Cardiac fibroblast (primary cell): Measurements from ENCODE around the gene ITPR2.

Source experiments
- DNase-seq, 2 donors: peaks; one replicate each; pipeline versions ENCODE4 v3.0.0 to v3.0.0-alpha.2; 2010; ENCODE audit warnings: low read depth in 2 of 2
- H3K4me3 ChIP-seq, 2 donors: replicated peaks in 1 of 2; 1 replicate in 1 of 2; 2 replicates in 1 of 2; pipeline ENCODE4 v1.5.1; 2011; ENCODE audit warnings: low read depth in 2 of 2, low read length in 2 of 2, mild to moderate bottlenecking in 2 of 2, moderate library complexity in 1 of 2
- TF ChIP-seq, protein P1 (sequence below): IDR thresholded peaks from one replicate; pipeline ENCODE4 v1.5.1; 2011; ENCODE audit warnings: low read depth, mild to moderate bottlenecking, low read length, inconsistent platforms

Gene ITPR2

DNA sequence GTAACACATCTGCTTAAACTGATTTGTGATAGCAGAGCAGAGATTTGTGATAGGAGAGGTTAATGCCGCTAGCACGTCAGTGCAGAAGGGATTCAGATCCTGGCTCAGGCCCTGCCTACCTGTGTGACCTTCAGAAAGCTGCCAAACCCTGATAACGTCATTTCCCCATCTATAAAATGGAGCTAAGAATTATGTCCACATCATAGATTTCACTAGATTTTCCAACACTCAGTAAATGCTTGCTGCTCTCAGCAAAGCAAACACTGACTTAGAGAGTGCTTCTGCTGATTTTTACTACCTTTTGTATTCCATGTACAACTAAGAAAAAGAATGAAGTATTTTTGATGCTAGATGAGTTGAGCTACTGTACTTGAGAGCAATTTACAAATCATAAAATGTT is 261.4 kb downstream of the ITPR2 start:
- TF ChIP-seq, protein P1, sequence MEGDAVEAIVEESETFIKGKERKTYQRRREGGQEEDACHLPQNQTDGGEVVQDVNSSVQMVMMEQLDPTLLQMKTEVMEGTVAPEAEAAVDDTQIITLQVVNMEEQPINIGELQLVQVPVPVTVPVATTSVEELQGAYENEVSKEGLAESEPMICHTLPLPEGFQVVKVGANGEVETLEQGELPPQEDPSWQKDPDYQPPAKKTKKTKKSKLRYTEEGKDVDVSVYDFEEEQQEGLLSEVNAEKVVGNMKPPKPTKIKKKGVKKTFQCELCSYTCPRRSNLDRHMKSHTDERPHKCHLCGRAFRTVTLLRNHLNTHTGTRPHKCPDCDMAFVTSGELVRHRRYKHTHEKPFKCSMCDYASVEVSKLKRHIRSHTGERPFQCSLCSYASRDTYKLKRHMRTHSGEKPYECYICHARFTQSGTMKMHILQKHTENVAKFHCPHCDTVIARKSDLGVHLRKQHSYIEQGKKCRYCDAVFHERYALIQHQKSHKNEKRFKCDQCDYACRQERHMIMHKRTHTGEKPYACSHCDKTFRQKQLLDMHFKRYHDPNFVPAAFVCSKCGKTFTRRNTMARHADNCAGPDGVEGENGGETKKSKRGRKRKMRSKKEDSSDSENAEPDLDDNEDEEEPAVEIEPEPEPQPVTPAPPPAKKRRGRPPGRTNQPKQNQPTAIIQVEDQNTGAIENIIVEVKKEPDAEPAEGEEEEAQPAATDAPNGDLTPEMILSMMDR: no peak
- no peak for DNase-seq
- H3K4me3 ChIP-seq: no peak overlapping the region

DNA sequence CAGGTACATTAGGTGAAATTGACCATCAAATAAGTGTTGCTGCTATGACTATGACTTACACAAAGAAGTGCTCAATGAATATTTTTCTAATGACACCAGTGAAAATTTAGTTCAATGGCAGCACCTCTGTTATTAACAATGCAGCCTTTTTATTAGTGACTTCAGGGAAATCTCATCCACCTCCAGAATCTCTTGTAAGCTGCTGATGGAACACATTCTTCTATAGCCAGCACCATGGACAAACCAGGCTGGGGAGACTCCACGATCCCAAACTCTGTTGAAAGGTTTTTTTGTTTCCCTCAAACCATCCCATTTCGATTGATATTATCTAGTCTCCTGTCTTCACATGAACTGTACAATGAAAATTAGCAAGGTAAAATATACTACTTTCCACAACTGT is 265.9 kb downstream of the ITPR2 start:
- DNase-seq: no peak
- TF ChIP-seq, protein P1: no peak
- H3K4me3 ChIP-seq: no peak overlapping the region

DNA sequence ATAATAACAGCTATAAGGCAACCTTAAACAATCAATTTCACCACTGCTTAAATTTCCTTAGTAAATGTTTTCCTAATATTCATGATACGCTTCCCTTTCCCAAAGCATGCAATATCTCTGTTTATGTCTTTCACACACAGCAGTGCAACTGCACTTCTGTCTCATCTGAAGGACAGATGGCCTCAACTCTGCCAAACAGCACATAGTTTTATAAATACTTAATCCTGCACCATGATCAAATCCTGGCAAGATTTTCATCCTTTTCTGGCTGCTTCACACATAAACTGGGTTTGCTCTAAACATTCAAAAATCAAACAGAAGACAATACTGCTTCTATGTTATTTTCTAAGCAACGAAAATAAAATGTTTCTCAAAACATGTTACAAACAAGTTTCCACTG is 266.3 kb downstream of the ITPR2 start:
- no peak overlapping the region for H3K4me3 ChIP-seq
- peak in 1 of 2 donors; percentile 4 for DNase-seq
- TF ChIP-seq, protein P1: no peak

DNA sequence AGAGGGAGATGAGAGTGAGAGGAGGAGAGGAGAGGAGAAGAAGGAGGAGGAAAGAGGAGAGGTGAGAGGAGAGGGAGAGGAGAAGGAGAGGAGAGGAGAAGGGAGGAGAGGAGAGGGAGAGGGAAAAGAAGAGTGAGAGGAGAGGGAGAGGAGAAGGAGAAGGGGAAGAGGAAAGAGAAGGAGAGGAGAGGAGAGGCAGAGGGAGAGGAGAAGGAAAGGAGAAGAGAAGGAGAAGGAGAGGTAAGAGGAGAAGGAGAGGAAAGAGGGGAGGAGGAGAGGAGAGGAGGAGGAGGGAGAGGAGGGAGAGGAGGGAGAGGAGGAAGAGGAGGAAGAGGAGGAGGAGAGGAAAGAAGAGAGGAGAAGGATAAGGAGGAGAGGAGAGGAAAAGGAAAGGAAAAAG is 266.8 kb downstream of the ITPR2 start:
- H3K4me3 ChIP-seq: no peak overlapping the region
- no peak for DNase-seq
- TF ChIP-seq, protein P1: no peak

DNA sequence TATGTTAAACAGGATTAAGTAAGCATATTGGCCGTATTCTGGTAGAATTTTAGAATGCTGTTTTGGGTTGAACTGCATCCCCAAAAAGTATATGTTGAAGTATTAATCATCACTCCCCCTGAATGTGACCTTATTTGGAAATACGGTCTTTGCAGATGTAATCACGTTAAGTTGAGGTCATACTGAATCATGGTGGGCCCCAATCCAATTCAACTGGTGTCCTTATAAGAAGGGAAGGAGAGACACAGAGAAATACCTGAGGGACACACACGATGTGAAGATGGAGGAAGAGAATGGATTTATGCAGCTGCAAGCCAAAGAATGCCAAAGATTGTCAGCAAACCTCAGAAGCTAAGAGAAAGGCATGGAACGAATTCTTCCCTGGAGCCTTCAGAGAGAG is 268.6 kb downstream of the ITPR2 start:
- TF ChIP-seq, protein P1: no peak
- H3K4me3 ChIP-seq: no peak overlapping the region
- DNase-seq: peak; percentile 13 to 56

DNA sequence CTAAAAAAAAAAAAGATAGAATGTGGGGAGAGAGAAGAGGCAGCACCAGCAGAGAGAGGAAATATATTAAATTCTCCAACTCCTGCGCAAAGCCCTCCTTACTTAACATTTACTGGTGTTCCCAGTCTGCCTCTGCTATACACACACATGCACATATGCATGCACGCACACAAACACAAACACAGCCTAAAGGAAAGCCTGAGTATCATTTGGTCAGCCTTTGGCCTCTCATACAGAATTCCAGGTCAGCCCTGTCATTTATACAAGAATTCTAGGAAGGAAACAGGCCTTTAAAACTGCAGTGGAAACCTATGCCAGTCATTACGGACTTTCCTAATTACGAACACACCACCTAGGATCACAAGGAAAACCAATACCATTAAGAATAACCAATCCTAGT is 269.4 kb downstream of the ITPR2 start:
- TF ChIP-seq, protein P1: no peak
- no peak for DNase-seq
- H3K4me3 ChIP-seq: no peak overlapping the region

DNA sequence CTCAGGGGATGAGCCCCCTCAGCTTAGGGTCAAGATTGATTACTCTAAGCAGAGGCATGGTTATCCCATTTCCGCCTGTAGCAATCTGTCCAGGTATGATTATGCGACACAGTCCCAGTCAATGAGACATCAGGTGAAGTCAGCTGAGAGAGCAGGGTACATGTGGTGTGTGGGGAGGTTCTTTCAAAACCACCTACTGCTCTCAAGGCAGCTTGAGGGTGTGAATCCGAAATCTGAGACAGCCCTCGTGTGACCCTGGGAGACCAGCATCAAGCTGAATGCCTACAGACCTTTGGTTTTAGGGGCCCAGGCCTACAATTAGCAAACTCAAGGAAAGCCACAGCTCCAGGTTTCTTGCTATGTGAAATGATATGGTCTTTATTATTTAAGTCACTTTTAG is 275.7 kb downstream of the ITPR2 start:
- DNase-seq: no peak
- H3K4me3 ChIP-seq: no peak overlapping the region
- TF ChIP-seq, protein P1: no peak
